Sigmoid colon (tissue), 7 donors: Measurements from ENCODE around the gene ZIC1. TPM values are rescaled to one million over a fixed set of nuclear protein-coding genes. Genes with fewer than 3 reads are reported as not detected.

Experiments used
- DNase-seq: peaks from one replicate; pipeline ENCODE4 v3.0.0-alpha.2; 2019
- H3K27ac ChIP-seq, 4 donors: fragments of 200-600 bp; sonication (generic); one replicate each; pipeline ENCODE4 v1.5.1; 2016 to 2019; ENCODE audit warnings: mild to moderate bottlenecking in 1 of 4
- H3K27me3 ChIP-seq, 3 donors: fragments of 200-600 bp; sonication (generic); one replicate each; pipeline ENCODE4 v1.5.1; 2019; ENCODE audit warnings: mild to moderate bottlenecking in 1 of 3
- H3K36me3 ChIP-seq, 4 donors: fragments of 200-600 bp; sonication (generic); one replicate each; pipeline ENCODE4 v1.5.1; 2016 to 2019
- H3K4me1 ChIP-seq, 4 donors: fragments of 200-600 bp; sonication (generic); one replicate each; pipeline ENCODE4 v1.5.1; 2017 to 2019
- H3K4me3 ChIP-seq, 4 donors: fragments of 200-600 bp; sonication (generic); one replicate each; pipeline ENCODE4 v1.5.1; 2017 to 2019; ENCODE audit warnings: mild to moderate bottlenecking in 2 of 4, moderate library complexity in 1 of 4
- H3K9me3 ChIP-seq, 4 donors: fragments of 200-600 bp in 3 of 4; sonication (generic) in 3 of 4; one replicate each; pipeline versions ENCODE4 v1.5.1 to v1.6.1; 2013 to 2019
- CTCF ChIP-seq, 4 experiments: fragments of 450-650 bp in 3 of 4; fragments of 200-600 bp in 1 of 4; IDR thresholded peaks; one replicate each; pipeline ENCODE4 v1.5.1; 2016 to 2019; ENCODE audit warnings: antibody characterized with exemption in 4 of 4, mild to moderate bottlenecking in 3 of 4, moderate library complexity in 2 of 4
- EP300 ChIP-seq, 4 donors: sonication (generic); formaldehyde crosslinking; IDR thresholded peaks; one replicate each; pipeline ENCODE4 v1.6.1; 2017; ENCODE audit warnings: antibody characterized with exemption in 4 of 4
- POLR2A ChIP-seq, 2 donors: fragments of 450-650 bp; IDR thresholded peaks; one replicate each; pipeline ENCODE4 v1.6.1; 2016; ENCODE audit warnings: antibody characterized with exemption in 2 of 2, mild to moderate bottlenecking in 2 of 2, moderate library complexity in 2 of 2
- POLR2AphosphoS5 ChIP-seq, 4 donors: sonication (generic); formaldehyde crosslinking; IDR thresholded peaks; one replicate each; pipeline ENCODE4 v1.6.1; 2017; ENCODE audit warnings: antibody characterized with exemption in 4 of 4
- WGBS, 2 donors: extraction: QIAGEN DNeasy Blood & Tissue Kit; methylation state at CpG; one replicate each; pipeline ENCODE4 v1.1.7; 2013; 5-methylcytosine and 5-hydroxymethylcytosine counted together
- intact Hi-C: fragments of 100-400 bp; cut with DNase I; formaldehyde crosslinking; loops from one replicate; pipeline ENCODE4 v1.15.1; 2023
- polyA plus RNA-seq, 3 donors: library from polyadenylated mRNA; stranded (reverse); fragments of 200-250 nt; gene quantifications; one replicate each; pipeline ENCODE4 v1.2.3, GENCODE V29; 2013
- total RNA-seq, 4 donors: library from RNA; depleted of rRNA; stranded (reverse); fragments of >200 nt; gene quantifications; one replicate each; pipeline ENCODE4 v1.1.0, GENCODE V29; 2016
- donor health status: healthy with polysubstance abuse.
- donor health status: Bipolar disorder and iron deficiency.
- donor health status: healthy.

ZIC1 gene
- total and polyA plus RNA-seq, 7 donors, result not detected

- Histone ChIP-seq H3K36me3 (no peaks in the 10 kb centered on the region), H3K27me3 (peaks cover 57 to 100% (median 92%) of the 10 kb centered on the region in 3 donors), H3K4me3 (no peak overlapping the region), H3K4me1 (peaks cover 0 to 3% (median 0%) of the 10 kb centered on the region in 4 donors), H3K9me3 (no peaks in the 10 kb centered on the region), H3K27ac (no peak overlapping the region)
- DNase-seq, result no peak
- whole genome bisulfite sequencing, 2 donors, result 6 to 8% methylated on average over 6 of the region's 6 CpGs
- TF ChIP-seq EP300 (IDR thresholded peaks at IDR 0.05) (no peak), POLR2AphosphoS5 (IDR thresholded peaks at IDR 0.05) (no peak), POLR2A (IDR thresholded peaks at IDR 0.05) (no peak), CTCF (IDR thresholded peaks at IDR 0.05) (no peak)
- intact Hi-C loops, result no loop called here
These were observed 27.6 kb upstream of the ZIC1 start for GRCh38 chr3:147381596-147381995.

- WGBS, 2 donors, result 4 to 10% methylated on average over 6 of the region's 6 CpGs
- Histone ChIP-seq H3K4me1 (peaks cover 0 to 9% (median 0%) of the 10 kb centered on the region in 4 donors), H3K4me3 (no peak overlapping the region), H3K36me3 (no peaks in the 10 kb centered on the region), H3K27ac (no peak overlapping the region), H3K27me3 (peaks cover 62 to 100% (median 95%) of the 10 kb centered on the region in 3 donors), H3K9me3 (no peaks in the 10 kb centered on the region)
- no peak for DNase-seq
- TF ChIP-seq POLR2AphosphoS5 (IDR thresholded peaks at IDR 0.05) (no peak), CTCF (IDR thresholded peaks at IDR 0.05) (no peak), POLR2A (IDR thresholded peaks at IDR 0.05) (no peak), EP300 (IDR thresholded peaks at IDR 0.05) (no peak)
- intact Hi-C loops, result no loop called here
These were observed 25.5 kb upstream of the ZIC1 start for GRCh38 chr3:147383617-147384016.

- intact Hi-C loops, result loop anchor here (5.0 kb wide), 1 partner anchor 38 kb away; no protein-coding TSS in a partner anchor
- H3K4me1 ChIP-seq, result peaks cover 0 to 13% (median 0%) of the 10 kb centered on the region in 4 donors
- peaks cover 68 to 100% (median 95%) of the 10 kb centered on the region in 3 donors for H3K27me3 ChIP-seq
- no peak overlapping the region for H3K4me3 ChIP-seq
- 10 to 24% methylated on average over 27 of the region's 27 CpGs for WGBS, 2 donors
- H3K9me3 ChIP-seq, result peaks cover 0 to under 1% (median 0%) of the 10 kb centered on the region in 4 donors
- H3K27ac ChIP-seq, result no peak overlapping the region
- H3K36me3 ChIP-seq, result no peaks in the 10 kb centered on the region
- DNase-seq, result no peak
- no peak for TF ChIP-seq CTCF (IDR thresholded peaks at IDR 0.05)
- TF ChIP-seq EP300 (IDR thresholded peaks at IDR 0.05), result no peak
- TF ChIP-seq POLR2A (IDR thresholded peaks at IDR 0.05), result no peak
- TF ChIP-seq POLR2AphosphoS5 (IDR thresholded peaks at IDR 0.05), result no peak
These were observed 24.7 kb upstream of the ZIC1 start for GRCh38 chr3:147384210-147385058.

GRCh38 chr3:147385059-147386012, 23.8 kb upstream of the ZIC1 start:
- TF ChIP-seq EP300 (IDR thresholded peaks at IDR 0.05) (no peak), POLR2AphosphoS5 (IDR thresholded peaks at IDR 0.05) (no peak), CTCF (IDR thresholded peaks at IDR 0.05) (no peak), POLR2A (IDR thresholded peaks at IDR 0.05) (no peak)
- no peak for DNase-seq
- no peak overlapping the region for H3K27ac ChIP-seq
- no peaks in the 10 kb centered on the region for H3K36me3 ChIP-seq
- H3K4me1 ChIP-seq, result peaks cover 0 to 13% (median 0%) of the 10 kb centered on the region in 4 donors
- 10 to 20% methylated on average over 23 of the region's 23 CpGs for WGBS, 2 donors
- H3K4me3 ChIP-seq, result no peak overlapping the region
- peaks cover 68 to 100% (median 95%) of the 10 kb centered on the region in 3 donors for H3K27me3 ChIP-seq
- H3K9me3 ChIP-seq, result peaks cover 0 to 5% (median 0%) of the 10 kb centered on the region in 4 donors
- intact Hi-C loops, result loop anchor here (5.0 kb wide), 1 partner anchor 37 kb away; no protein-coding TSS in a partner anchor
